HG03135 (cell line): ENCODE data around the gene RSPO4.

Source experiments
- ATAC-seq: cut with Tn5 transposase; IDR thresholded peaks from one replicate; pipeline ENCODE4 v1.9.1; 2021; ENCODE audit warnings: mild to moderate bottlenecking, moderate library complexity; ENCODE audit not compliant: unreplicated experiment

Gene RSPO4

GRCh38 chr20:911882-912600, 90.1 kb downstream of the RSPO4 start:
- no peak for ATAC-seq

DNA sequence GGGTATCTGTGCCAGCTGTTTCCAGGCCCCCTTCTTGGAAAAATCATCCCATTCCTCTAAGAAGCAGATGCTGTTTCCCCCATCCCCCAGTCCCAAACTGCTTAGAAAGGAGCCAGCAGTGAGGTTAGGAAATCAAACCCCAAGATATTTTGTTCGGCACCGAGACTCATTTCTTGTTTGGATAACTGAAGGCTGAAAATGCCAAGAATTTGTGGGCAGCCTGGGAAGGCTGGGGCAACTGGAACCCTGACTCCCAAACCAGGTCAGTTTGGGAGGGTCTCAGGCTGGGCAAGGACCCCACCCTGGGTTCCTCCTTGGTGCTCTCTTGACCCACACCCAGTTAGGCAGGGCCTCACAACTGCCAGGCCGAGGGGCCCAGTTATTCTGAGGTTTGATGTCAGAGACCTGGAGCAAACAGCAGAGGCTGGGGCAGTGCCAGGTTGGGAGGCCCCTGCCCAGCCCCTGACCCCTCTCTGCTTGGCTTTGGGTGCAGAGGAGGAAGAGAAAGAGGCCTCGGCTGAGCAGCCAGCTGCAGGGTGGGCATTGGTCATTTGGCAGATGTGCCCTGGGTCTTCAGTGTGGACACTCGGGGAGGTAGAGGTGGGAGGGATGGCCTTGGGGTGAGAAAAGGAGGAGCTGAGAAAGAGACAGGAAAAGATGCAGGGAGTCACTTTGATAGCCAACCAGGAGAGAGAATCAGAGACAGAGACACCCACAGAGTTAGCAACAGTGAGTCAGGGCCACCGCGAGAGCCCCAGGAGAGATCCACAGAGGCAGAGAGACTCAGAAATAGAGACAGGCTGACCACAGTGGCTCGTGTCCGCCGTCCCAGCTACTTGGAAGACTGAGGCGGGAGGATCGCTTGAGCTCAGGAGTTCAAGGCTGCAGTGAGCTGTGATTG, 91.0 kb downstream of the RSPO4 start:
- no peak for ATAC-seq

GRCh38 chr20:910132-910869, 91.8 kb downstream of the RSPO4 start:
- no peak for ATAC-seq

DNA sequence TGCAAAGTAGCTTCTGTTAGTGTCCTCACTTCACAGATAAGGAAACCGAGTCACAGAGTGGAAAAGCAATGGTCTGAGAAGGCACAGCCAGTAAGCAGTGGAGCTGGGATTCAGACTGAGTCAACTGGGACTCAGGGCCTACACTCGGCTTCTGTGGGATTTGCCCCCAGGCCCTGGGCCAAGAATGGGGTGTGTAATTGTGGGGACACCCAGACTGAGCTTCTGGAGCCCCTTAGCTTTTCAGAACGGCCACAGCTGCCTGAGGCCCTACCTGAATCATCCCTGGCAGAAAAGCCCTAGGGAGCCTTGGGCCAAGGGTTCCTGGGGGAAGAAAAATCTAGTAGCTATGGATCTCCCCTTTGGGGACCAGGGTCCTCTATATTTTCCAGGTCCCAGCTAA, 92.5 kb downstream of the RSPO4 start:
- ATAC-seq, result no peak
